Osteoblast (primary cell): ENCODE data around the gene TTC39A. TPM values are rescaled to one million over a fixed set of nuclear protein-coding genes. Genes with fewer than 3 reads are reported as not detected.
"Not testable (repeated sequence)": the region's sequence is repeated elsewhere in the genome, so short reads cannot be mapped to it uniquely, and the experiment has no call there.

Experiments
- DNase-seq: peaks from one replicate; pipeline ENCODE4 v3.0.0; 2011; ENCODE audit warnings: low spot score, mixed read lengths; ENCODE audit not compliant: insufficient read length; ENCODE audit errors: missing footprints
- H2AFZ ChIP-seq: 2 replicates; pipeline ENCODE4 v1.6.0; 2011; ENCODE audit warnings: mild to moderate bottlenecking, low read length
- H3K27ac ChIP-seq: 2 replicates; pipeline ENCODE4 v1.5.1; 2011; ENCODE audit warnings: mild to moderate bottlenecking, low read depth, low read length, moderate library complexity
- H3K27me3 ChIP-seq: 2 replicates; pipeline ENCODE4 v1.6.0; 2012; ENCODE audit warnings: mild to moderate bottlenecking, control low read depth, inconsistent platforms, low read length, moderate library complexity; ENCODE audit not compliant: insufficient read depth
- H3K36me3 ChIP-seq: 2 replicates; pipeline ENCODE4 v1.5.1; 2011; ENCODE audit warnings: mild to moderate bottlenecking, low read length, control low read depth, moderate library complexity; ENCODE audit not compliant: insufficient read depth
- H3K4me1 ChIP-seq: 2 replicates; pipeline ENCODE4 v1.5.1; 2011; ENCODE audit warnings: mild to moderate bottlenecking, low read length, control low read depth, moderate library complexity; ENCODE audit not compliant: insufficient read depth
- H3K4me2 ChIP-seq: 2 replicates; pipeline ENCODE4 v1.6.0; 2011; ENCODE audit warnings: mild to moderate bottlenecking, low read length; ENCODE audit not compliant: insufficient read depth
- H3K4me3 ChIP-seq: fragments of 200-600 bp; sonication (generic); 3 replicates; pipeline ENCODE4 v1.5.1; 2012; ENCODE audit warnings: mild to moderate bottlenecking, low read length, inconsistent platforms; ENCODE audit not compliant: insufficient read depth
- H3K79me2 ChIP-seq: 2 replicates; pipeline ENCODE4 v1.6.0; 2012; ENCODE audit warnings: mild to moderate bottlenecking, low read length, control low read depth, inconsistent platforms; ENCODE audit not compliant: insufficient read depth
- H3K9me3 ChIP-seq: 2 replicates; pipeline ENCODE4 v1.5.1; 2011; ENCODE audit warnings: low read depth, low read length, control low read depth
- H4K20me1 ChIP-seq: 2 replicates; pipeline ENCODE4 v1.6.0; 2012; ENCODE audit warnings: mild to moderate bottlenecking, low read length, control low read depth; ENCODE audit not compliant: insufficient read depth
- CTCF ChIP-seq: IDR thresholded peaks from 2 replicates; pipeline ENCODE4 v1.5.1; 2011; ENCODE audit warnings: mild to moderate bottlenecking, low read depth, low read length, moderate library complexity; ENCODE audit errors: extremely low read depth
- total RNA-seq: library from RNA; depleted of rRNA; stranded (reverse); fragments of >200 nt; gene quantifications from 2 replicates; pipeline ENCODE4 v1.2.3, GENCODE V29; 2012

The TTC39A gene
- total RNA-seq, 1 donor = 0.72 TPM

- Histone ChIP-seq H2AFZ (no peak overlapping the region), H3K9me3 (no peaks in the 10 kb centered on the region), H3K4me3 (no peak overlapping the region), H3K36me3 (no peaks in the 10 kb centered on the region), H3K4me2 (no peak overlapping the region), H3K79me2 (peaks cover 98% of the 10 kb centered on the region), H3K4me1 (no peaks in the 10 kb centered on the region), H3K27me3 (no peaks in the 10 kb centered on the region), H3K27ac (no peak overlapping the region), H4K20me1 (peaks cover 81% of the 10 kb centered on the region)
- DNase-seq = no peak
- TF ChIP-seq CTCF = no peak
Measured at GRCh38 chr1:51252366-51252765, 78.0 kb downstream of the TTC39A start.

GRCh38 chr1:51251165-51251564, 79.2 kb downstream of the TTC39A start:
- not testable (repeated sequence) for H3K4me1 ChIP-seq, H3K4me3 ChIP-seq, H3K27me3 ChIP-seq, H3K27ac ChIP-seq, H3K36me3 ChIP-seq, H3K4me2 ChIP-seq, H2AFZ ChIP-seq, H3K9me3 ChIP-seq, DNase-seq
- H4K20me1 ChIP-seq = peaks cover 81% of the 10 kb centered on the region
- H3K79me2 ChIP-seq = peaks cover 98% of the 10 kb centered on the region

DNA sequence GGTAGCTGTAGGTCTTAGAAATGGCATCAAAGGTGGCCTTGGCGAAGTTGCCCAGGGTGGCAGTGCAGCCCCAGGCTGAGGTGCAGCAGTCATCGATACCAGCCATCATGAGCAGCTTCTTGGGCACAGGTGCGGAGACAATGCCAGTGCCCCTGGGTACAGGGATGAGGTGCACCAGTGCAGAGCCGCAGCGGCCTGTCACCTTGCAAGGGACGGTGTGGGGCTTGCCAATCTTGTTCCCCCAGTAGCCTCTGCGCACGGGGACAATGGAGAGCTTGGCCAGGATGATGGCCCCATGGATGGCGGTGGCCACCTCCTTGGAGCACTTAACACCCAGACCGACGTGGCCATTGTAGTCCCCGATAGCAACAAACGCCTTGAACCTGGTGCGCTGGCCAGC, 79.6 kb downstream of the TTC39A start:
- H3K9me3 ChIP-seq, H3K4me3 ChIP-seq, DNase-seq, H3K27me3 ChIP-seq, H3K4me1 ChIP-seq, H3K36me3 ChIP-seq, H3K27ac ChIP-seq, H2AFZ ChIP-seq, H3K4me2 ChIP-seq: not testable (repeated sequence)
- Histone ChIP-seq H4K20me1 (peaks cover 80% of the 10 kb centered on the region), H3K79me2 (peaks cover 98% of the 10 kb centered on the region)

DNA sequence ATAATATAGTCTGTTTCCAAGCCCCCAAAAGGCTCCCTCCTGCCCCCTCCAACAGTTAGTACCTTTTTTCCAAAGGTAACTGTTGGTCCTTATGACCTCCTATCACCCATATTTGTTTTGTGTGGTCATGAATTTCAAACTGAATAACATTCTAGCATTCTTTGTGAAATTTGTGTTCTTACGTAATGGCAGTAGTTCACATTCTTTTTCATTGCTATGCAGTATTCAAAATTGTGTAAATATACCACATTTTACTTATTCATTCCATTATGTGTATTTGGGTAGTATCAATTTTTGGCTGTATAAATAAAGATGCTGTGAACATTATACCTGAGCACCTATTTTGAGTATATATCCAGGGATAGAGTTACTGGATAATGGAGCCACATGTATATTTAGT, 80.9 kb downstream of the TTC39A start:
- Histone ChIP-seq H4K20me1 (peaks cover 81% of the 10 kb centered on the region), H3K27me3 (no peaks in the 10 kb centered on the region), H3K36me3 (no peaks in the 10 kb centered on the region), H3K4me3 (no peak overlapping the region), H3K79me2 (peaks cover 99% of the 10 kb centered on the region), H2AFZ (no peak overlapping the region), H3K4me2 (no peak overlapping the region), H3K9me3 (no peaks in the 10 kb centered on the region), H3K4me1 (no peaks in the 10 kb centered on the region), H3K27ac (no peak overlapping the region)
- no peak for DNase-seq
- TF ChIP-seq CTCF = no peak

- Histone ChIP-seq H3K27ac (no peak overlapping the region), H4K20me1 (peaks cover 77% of the 10 kb centered on the region), H3K4me2 (no peak overlapping the region), H3K4me1 (no peaks in the 10 kb centered on the region), H3K27me3 (no peaks in the 10 kb centered on the region), H3K79me2 (peaks cover 99% of the 10 kb centered on the region), H3K4me3 (no peak overlapping the region), H2AFZ (no peak overlapping the region), H3K36me3 (no peaks in the 10 kb centered on the region), H3K9me3 (no peaks in the 10 kb centered on the region)
- peak; percentile 31 for DNase-seq
- no peak for TF ChIP-seq CTCF
Measured at GRCh38 chr1:51247499-51247898, 82.9 kb downstream of the TTC39A start.
